ENCODE data around the gene BIRC2. TPM values are rescaled to one million over a fixed set of nuclear protein-coding genes. Genes with fewer than 3 reads are reported as not detected.

The BIRC2 gene
- total and polyA plus RNA-seq, 2 experiments from 2014 or later: 15.3 to 25.2 TPM

DNA sequence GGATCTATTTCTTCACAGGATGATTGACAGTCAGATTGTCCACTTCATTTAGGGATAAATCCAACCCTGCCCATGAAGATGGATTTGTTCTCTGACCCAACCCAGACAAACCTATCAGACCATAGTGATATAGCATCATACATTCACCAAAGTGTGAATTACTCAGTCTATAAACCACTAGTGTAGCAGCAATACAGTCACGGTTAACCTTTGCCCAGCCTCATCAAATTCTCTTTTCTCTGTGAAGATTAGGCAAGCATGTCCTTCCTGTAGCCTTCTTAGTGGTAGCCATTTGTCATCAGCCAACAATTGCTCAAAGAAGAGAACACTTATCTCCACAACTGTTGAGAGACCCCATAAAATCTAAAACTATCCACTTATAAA, 14.4 kb upstream of the BIRC2 start:
- Histone ChIP-seq H3K27me3 (ENCODE audit: insufficient read depth) (no peaks in the 10 kb centered on the region), H3K79me2 (replicated peaks; ENCODE audit: insufficient read depth) (no peaks in the 10 kb centered on the region), H3F3A (replicated peaks; ENCODE audit: low read depth) (no peaks in the 10 kb centered on the region), H3K36me3 (ENCODE audit: insufficient read depth) (no peaks in the 10 kb centered on the region), H3K4me1 (ENCODE audit: insufficient read depth) (no peaks in the 10 kb centered on the region), H3K9me2 (ENCODE audit: insufficient read depth) (no peaks in the 10 kb centered on the region), H2AFZ (no peak overlapping the region), H3K4me3 (no peak overlapping the region), H3K27ac (ENCODE audit: low read depth) (no peak overlapping the region), H4K20me1 (replicated peaks; ENCODE audit: insufficient read depth) (no peaks in the 10 kb centered on the region), H3K4me2 (no peak overlapping the region)
- no peaks in the 10 kb centered on the region for H3K4me1 Mint-ChIP-seq
- no peaks in the 10 kb centered on the region for H3K9me3 Mint-ChIP-seq
- peaks cover 2% of the 10 kb centered on the region for H3K27me3 Mint-ChIP-seq (ENCODE audit: insufficient read depth, low read depth, poor library complexity)
- H3K4me3 Mint-ChIP-seq: no peak overlapping the region
- no peak for TF ChIP-seq ZNF114 (CRISPR knock-in tag; IDR thresholded peaks at IDR 0.05)
- no peak for TF ChIP-seq CREB1 (CRISPR knock-in tag; IDR thresholded peaks at IDR 0.05; ENCODE audit: low read depth)
- no peaks in the 10 kb centered on the region for H3K36me3 Mint-ChIP-seq (ENCODE audit: low read depth)
- no peak overlapping the region for H3K27ac Mint-ChIP-seq
- DNase-seq (ENCODE audit: low spot score): no peak
- ATAC-seq: no peak

GRCh38 chr11:102338479-102339010, 8.5 kb upstream of the BIRC2 start:
- Histone ChIP-seq H3K79me2 (replicated peaks; ENCODE audit: insufficient read depth) (no peaks in the 10 kb centered on the region), H4K20me1 (replicated peaks; ENCODE audit: insufficient read depth) (no peaks in the 10 kb centered on the region), H3K4me2 (no peak overlapping the region), H3K27me3 (ENCODE audit: insufficient read depth) (no peaks in the 10 kb centered on the region), H3K4me3 (no peak overlapping the region), H2AFZ (no peak overlapping the region), H3K36me3 (ENCODE audit: insufficient read depth) (no peaks in the 10 kb centered on the region), H3K9me2 (ENCODE audit: insufficient read depth) (no peaks in the 10 kb centered on the region), H3K27ac (ENCODE audit: low read depth) (no peak overlapping the region), H3F3A (replicated peaks; ENCODE audit: low read depth) (no peaks in the 10 kb centered on the region), H3K4me1 (ENCODE audit: insufficient read depth) (no peaks in the 10 kb centered on the region)
- Mint-ChIP-seq H3K9me3 (no peaks in the 10 kb centered on the region), H3K27ac (no peak overlapping the region), H3K4me1 (peaks cover 4% of the 10 kb centered on the region; the same call in 2 of the 3 replicates), H3K36me3 (ENCODE audit: low read depth) (no peaks in the 10 kb centered on the region), H3K27me3 (ENCODE audit: insufficient read depth, low read depth, poor library complexity) (peaks cover 2% of the 10 kb centered on the region), H3K4me3 (no peak overlapping the region)
- no peak for ATAC-seq
- DNase-seq (ENCODE audit: low spot score): no peak
- TF ChIP-seq EZH2phosphoT487 (IDR thresholded peaks at IDR 0.05; ENCODE audit: unreplicated experiment) (no peak), ZNF331 (CRISPR knock-in tag; IDR thresholded peaks at IDR 0.05; ENCODE audit: low read depth) (no peak), JUNB (IDR thresholded peaks at IDR 0.05; ENCODE audit: unreplicated experiment) (no peak), ZNF114 (CRISPR knock-in tag; IDR thresholded peaks at IDR 0.05) (no peak), REST (IDR thresholded peaks at IDR 0.05; ENCODE audit: unreplicated experiment) (no peak), NANOG (IDR thresholded peaks at IDR 0.05; ENCODE audit: borderline replicate concordance) (no peak), STAT1 (IDR thresholded peaks at IDR 0.05; ENCODE audit: unreplicated experiment) (no peak), CREB1 (CRISPR knock-in tag; IDR thresholded peaks at IDR 0.05; ENCODE audit: low read depth) (no peak), EZH2 (IDR thresholded peaks at IDR 0.05; ENCODE audit: low read depth, unreplicated experiment) (no peak)
- TF ChIP-seq, protein P1, sequence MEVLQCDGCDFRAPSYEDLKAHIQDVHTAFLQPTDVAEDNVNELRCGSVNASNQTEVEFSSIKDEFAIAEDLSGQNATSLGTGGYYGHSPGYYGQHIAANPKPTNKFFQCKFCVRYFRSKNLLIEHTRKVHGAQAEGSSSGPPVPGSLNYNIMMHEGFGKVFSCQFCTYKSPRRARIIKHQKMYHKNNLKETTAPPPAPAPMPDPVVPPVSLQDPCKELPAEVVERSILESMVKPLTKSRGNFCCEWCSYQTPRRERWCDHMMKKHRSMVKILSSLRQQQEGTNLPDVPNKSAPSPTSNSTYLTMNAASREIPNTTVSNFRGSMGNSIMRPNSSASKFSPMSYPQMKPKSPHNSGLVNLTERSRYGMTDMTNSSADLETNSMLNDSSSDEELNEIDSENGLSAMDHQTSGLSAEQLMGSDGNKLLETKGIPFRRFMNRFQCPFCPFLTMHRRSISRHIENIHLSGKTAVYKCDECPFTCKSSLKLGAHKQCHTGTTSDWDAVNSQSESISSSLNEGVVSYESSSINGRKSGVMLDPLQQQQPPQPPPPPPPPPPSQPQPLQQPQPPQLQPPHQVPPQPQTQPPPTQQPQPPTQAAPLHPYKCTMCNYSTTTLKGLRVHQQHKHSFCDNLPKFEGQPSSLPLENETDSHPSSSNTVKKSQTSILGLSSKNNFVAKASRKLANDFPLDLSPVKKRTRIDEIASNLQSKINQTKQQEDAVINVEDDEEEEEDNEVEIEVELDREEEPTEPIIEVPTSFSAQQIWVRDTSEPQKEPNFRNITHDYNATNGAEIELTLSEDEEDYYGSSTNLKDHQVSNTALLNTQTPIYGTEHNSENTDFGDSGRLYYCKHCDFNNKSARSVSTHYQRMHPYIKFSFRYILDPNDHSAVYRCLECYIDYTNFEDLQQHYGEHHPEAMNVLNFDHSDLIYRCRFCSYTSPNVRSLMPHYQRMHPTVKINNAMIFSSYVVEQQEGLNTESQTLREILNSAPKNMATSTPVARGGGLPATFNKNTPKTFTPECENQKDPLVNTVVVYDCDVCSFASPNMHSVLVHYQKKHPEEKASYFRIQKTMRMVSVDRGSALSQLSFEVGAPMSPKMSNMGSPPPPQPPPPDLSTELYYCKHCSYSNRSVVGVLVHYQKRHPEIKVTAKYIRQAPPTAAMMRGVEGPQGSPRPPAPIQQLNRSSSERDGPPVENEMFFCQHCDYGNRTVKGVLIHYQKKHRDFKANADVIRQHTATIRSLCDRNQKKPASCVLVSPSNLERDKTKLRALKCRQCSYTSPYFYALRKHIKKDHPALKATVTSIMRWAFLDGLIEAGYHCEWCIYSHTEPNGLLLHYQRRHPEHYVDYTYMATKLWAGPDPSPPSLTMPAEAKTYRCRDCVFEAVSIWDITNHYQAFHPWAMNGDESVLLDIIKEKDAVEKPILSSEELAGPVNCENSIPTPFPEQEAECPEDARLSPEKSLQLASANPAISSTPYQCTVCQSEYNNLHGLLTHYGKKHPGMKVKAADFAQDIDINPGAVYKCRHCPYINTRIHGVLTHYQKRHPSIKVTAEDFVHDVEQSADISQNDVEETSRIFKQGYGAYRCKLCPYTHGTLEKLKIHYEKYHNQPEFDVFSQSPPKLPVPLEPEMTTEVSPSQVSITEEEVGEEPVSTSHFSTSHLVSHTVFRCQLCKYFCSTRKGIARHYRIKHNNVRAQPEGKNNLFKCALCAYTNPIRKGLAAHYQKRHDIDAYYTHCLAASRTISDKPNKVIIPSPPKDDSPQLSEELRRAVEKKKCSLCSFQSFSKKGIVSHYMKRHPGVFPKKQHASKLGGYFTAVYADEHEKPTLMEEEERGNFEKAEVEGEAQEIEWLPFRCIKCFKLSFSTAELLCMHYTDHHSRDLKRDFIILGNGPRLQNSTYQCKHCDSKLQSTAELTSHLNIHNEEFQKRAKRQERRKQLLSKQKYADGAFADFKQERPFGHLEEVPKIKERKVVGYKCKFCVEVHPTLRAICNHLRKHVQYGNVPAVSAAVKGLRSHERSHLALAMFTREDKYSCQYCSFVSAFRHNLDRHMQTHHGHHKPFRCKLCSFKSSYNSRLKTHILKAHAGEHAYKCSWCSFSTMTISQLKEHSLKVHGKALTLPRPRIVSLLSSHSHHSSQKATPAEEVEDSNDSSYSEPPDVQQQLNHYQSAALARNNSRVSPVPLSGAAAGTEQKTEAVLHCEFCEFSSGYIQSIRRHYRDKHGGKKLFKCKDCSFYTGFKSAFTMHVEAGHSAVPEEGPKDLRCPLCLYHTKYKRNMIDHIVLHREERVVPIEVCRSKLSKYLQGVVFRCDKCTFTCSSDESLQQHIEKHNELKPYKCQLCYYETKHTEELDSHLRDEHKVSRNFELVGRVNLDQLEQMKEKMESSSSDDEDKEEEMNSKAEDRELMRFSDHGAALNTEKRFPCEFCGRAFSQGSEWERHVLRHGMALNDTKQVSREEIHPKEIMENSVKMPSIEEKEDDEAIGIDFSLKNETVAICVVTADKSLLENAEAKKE (CRISPR knock-in tag; IDR thresholded peaks at IDR 0.05): no peak
- TF ChIP-seq, protein P2, sequence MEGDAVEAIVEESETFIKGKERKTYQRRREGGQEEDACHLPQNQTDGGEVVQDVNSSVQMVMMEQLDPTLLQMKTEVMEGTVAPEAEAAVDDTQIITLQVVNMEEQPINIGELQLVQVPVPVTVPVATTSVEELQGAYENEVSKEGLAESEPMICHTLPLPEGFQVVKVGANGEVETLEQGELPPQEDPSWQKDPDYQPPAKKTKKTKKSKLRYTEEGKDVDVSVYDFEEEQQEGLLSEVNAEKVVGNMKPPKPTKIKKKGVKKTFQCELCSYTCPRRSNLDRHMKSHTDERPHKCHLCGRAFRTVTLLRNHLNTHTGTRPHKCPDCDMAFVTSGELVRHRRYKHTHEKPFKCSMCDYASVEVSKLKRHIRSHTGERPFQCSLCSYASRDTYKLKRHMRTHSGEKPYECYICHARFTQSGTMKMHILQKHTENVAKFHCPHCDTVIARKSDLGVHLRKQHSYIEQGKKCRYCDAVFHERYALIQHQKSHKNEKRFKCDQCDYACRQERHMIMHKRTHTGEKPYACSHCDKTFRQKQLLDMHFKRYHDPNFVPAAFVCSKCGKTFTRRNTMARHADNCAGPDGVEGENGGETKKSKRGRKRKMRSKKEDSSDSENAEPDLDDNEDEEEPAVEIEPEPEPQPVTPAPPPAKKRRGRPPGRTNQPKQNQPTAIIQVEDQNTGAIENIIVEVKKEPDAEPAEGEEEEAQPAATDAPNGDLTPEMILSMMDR (conservative IDR thresholded peaks at IDR 0.05; ENCODE audit: low read depth in 2 of 2): no peak

All from GM23338 (cell line).